Cardiac muscle cell (in vitro differentiated cells and primary cell): Measurements from ENCODE around the gene ACY1. TPM values are rescaled to one million over a fixed set of nuclear protein-coding genes. Genes with fewer than 3 reads are reported as not detected.

Source experiments
- DNase-seq, 2 donors: peaks; one replicate each; pipeline versions ENCODE4 v3.0.0 to v3.0.0-alpha.2; 2010 to 2017; ENCODE audit warnings: low read depth in 1 of 2, low spot score in 1 of 2
- H3K27ac ChIP-seq: fragments of 200-600 bp; sonication (generic); 2 replicates; pipeline ENCODE4 v1.5.1; 2016
- H3K27me3 ChIP-seq: fragments of 200-600 bp; sonication (generic); 2 replicates; pipeline ENCODE4 v1.6.0; 2016; ENCODE audit warnings: control low read depth
- H3K36me3 ChIP-seq: fragments of 200-600 bp; sonication (generic); 2 replicates; pipeline ENCODE4 v1.5.1; 2016; ENCODE audit warnings: control low read depth
- H3K4me1 ChIP-seq: fragments of 200-600 bp; sonication (generic); 2 replicates; pipeline ENCODE4 v1.8.1; 2017; ENCODE audit warnings: low read depth, mild to moderate bottlenecking, mixed run types
- H3K4me3 ChIP-seq: fragments of 200-600 bp; sonication (generic); 2 replicates; pipeline ENCODE4 v1.5.1; 2016; ENCODE audit warnings: mild to moderate bottlenecking
- H3K9me3 ChIP-seq: fragments of 200-600 bp; sonication (generic); 2 replicates; pipeline ENCODE4 v1.5.1; 2017; ENCODE audit warnings: low read depth, mild to moderate bottlenecking, control low read depth
- CTCF ChIP-seq: IDR thresholded peaks from 2 replicates; pipeline ENCODE4 v1.5.1; 2012; ENCODE audit warnings: low read depth, mild to moderate bottlenecking, low read length
- polyA plus RNA-seq: library from polyadenylated mRNA; unstranded; fragments of >200 nt; fragmentation: Nextera tagmentation; extraction: Ambion mirVana; gene quantifications from 2 replicates; pipeline ENCODE4 v1.2.1, GENCODE V29; 2016
- total RNA-seq: library from RNA; depleted of rRNA; stranded (reverse); fragments of >200 nt; gene quantifications from 2 replicates; pipeline ENCODE4 v1.2.3, GENCODE V29; 2016

Gene ACY1
- total and polyA plus RNA-seq, 2 experiments from 2014 or later = 87.7 to 125 TPM

- DNase-seq = no peak
- Histone ChIP-seq H3K27ac (no peak overlapping the region), H3K36me3 (no peaks in the 10 kb centered on the region), H3K4me3 (no peak overlapping the region), H3K4me1 (peaks cover 31% of the 10 kb centered on the region), H3K9me3 (no peaks in the 10 kb centered on the region), H3K27me3 (no peaks in the 10 kb centered on the region)
- TF ChIP-seq CTCF = no peak
These were observed 51.3 kb downstream of the ACY1 start for GRCh38 chr3:52034651-52035050.

GRCh38 chr3:52036222-52036694 is 52.9 kb downstream of the ACY1 start:
- no peak for DNase-seq
- Histone ChIP-seq H3K27ac (no peak overlapping the region), H3K36me3 (no peaks in the 10 kb centered on the region), H3K27me3 (no peaks in the 10 kb centered on the region), H3K4me1 (peaks cover 21% of the 10 kb centered on the region), H3K9me3 (no peaks in the 10 kb centered on the region), H3K4me3 (no peak overlapping the region)
- no peak for TF ChIP-seq CTCF

- Histone ChIP-seq H3K4me1 (peaks cover 19% of the 10 kb centered on the region), H3K9me3 (no peaks in the 10 kb centered on the region), H3K27ac (no peak overlapping the region), H3K36me3 (no peaks in the 10 kb centered on the region), H3K27me3 (no peaks in the 10 kb centered on the region), H3K4me3 (no peak overlapping the region)
- no peak for TF ChIP-seq CTCF
- DNase-seq = peak in 1 of 2 donors; percentile 58
These were observed 53.5 kb downstream of the ACY1 start for GRCh38 chr3:52036829-52037228.

GRCh38 chr3:52037291-52037690 is 54.0 kb downstream of the ACY1 start:
- Histone ChIP-seq H3K9me3 (no peaks in the 10 kb centered on the region), H3K27me3 (no peaks in the 10 kb centered on the region), H3K27ac (no peak overlapping the region), H3K4me1 (peaks cover 19% of the 10 kb centered on the region), H3K36me3 (no peaks in the 10 kb centered on the region), H3K4me3 (no peak overlapping the region)
- no peak for TF ChIP-seq CTCF
- DNase-seq = no peak

GRCh38 chr3:52038227-52038626 is 54.9 kb downstream of the ACY1 start:
- no peaks in the 10 kb centered on the region for H3K27me3 ChIP-seq
- no peak for TF ChIP-seq CTCF
- H3K36me3 ChIP-seq = no peaks in the 10 kb centered on the region
- no peaks in the 10 kb centered on the region for H3K9me3 ChIP-seq
- no peak for DNase-seq
- H3K4me1 ChIP-seq = peaks cover 12% of the 10 kb centered on the region
- no peak overlapping the region for H3K27ac ChIP-seq
- H3K4me3 ChIP-seq = no peak overlapping the region

Other genes with a start within 250 kb of the ACY1 start
- gene IQCF6, start 204.3 kb upstream of the ACY1 start, total RNA-seq = not detected in 2 replicates
- not detected in 2 replicates for gene IQCF6, start 204.3 kb upstream of the ACY1 start, polyA plus RNA-seq
- gene IQCF2, start 121.9 kb upstream of the ACY1 start, total RNA-seq = not detected in 2 replicates
- not detected in 2 replicates for gene IQCF2, start 121.9 kb upstream of the ACY1 start, polyA plus RNA-seq
- not detected in 2 replicates for gene IQCF5, start 107.9 kb upstream of the ACY1 start, total RNA-seq
- gene IQCF5, start 107.9 kb upstream of the ACY1 start, polyA plus RNA-seq = 0.99 TPM in 1 of 2 replicates, not detected in the other
- not detected in 2 replicates for gene IQCF1, start 80.2 kb upstream of the ACY1 start, total RNA-seq
- not detected in 2 replicates for gene IQCF1, start 80.2 kb upstream of the ACY1 start, polyA plus RNA-seq
- gene RRP9, start 41.6 kb upstream of the ACY1 start, total RNA-seq = 22.3 and 22.4 TPM in 2 replicates
- gene RRP9, start 41.6 kb upstream of the ACY1 start, polyA plus RNA-seq = 32.8 and 38.2 TPM in 2 replicates
- gene PARP3, start 41.2 kb upstream of the ACY1 start, total RNA-seq = 17.3 and 19.2 TPM in 2 replicates
- 23.7 and 26.6 TPM in 2 replicates for gene PARP3, start 41.2 kb upstream of the ACY1 start, polyA plus RNA-seq
- 0.42 and 1.1 TPM in 2 replicates for gene GPR62, start 28.2 kb upstream of the ACY1 start, total RNA-seq
- gene GPR62, start 28.2 kb upstream of the ACY1 start, polyA plus RNA-seq = 0.94 and 2.2 TPM in 2 replicates
- 151 and 226 TPM in 2 replicates for gene PCBP4, start 16.1 kb upstream of the ACY1 start, total RNA-seq
- gene PCBP4, start 16.1 kb upstream of the ACY1 start, polyA plus RNA-seq = 114 and 122 TPM in 2 replicates
- gene ABHD14B, start 9.5 kb upstream of the ACY1 start, total RNA-seq = 19.8 and 27.8 TPM in 2 replicates
- gene ABHD14B, start 9.5 kb upstream of the ACY1 start, polyA plus RNA-seq = 23.3 and 29.9 TPM in 2 replicates
- gene ABHD14A, start 8.5 kb upstream of the ACY1 start, total RNA-seq = 56.5 and 105 TPM in 2 replicates
- 95.9 and 104 TPM in 2 replicates for gene ABHD14A, start 8.5 kb upstream of the ACY1 start, polyA plus RNA-seq
- 1,533 and 1,673 TPM in 2 replicates for gene RPL29, start 12.4 kb downstream of the ACY1 start, total RNA-seq
- 844 and 941 TPM in 2 replicates for gene RPL29, start 12.4 kb downstream of the ACY1 start, polyA plus RNA-seq
- 32.2 and 39.5 TPM in 2 replicates for gene DUSP7, start 73.0 kb downstream of the ACY1 start, total RNA-seq
- 7.1 and 13.1 TPM in 2 replicates for gene DUSP7, start 73.0 kb downstream of the ACY1 start, polyA plus RNA-seq
- gene POC1A, start 170.9 kb downstream of the ACY1 start, total RNA-seq = 6.0 and 12.4 TPM in 2 replicates
- gene POC1A, start 170.9 kb downstream of the ACY1 start, polyA plus RNA-seq = 10.6 and 24.0 TPM in 2 replicates
- 68.7 and 80.2 TPM in 2 replicates for gene ALAS1, start 214.6 kb downstream of the ACY1 start, total RNA-seq
- gene ALAS1, start 214.6 kb downstream of the ACY1 start, polyA plus RNA-seq = 76.5 and 88.7 TPM in 2 replicates
- 0.15 TPM in 1 of 2 replicates, not detected in the other for gene TLR9, start 242.1 kb downstream of the ACY1 start, total RNA-seq
- 0.51 TPM in 1 of 2 replicates, not detected in the other for gene TLR9, start 242.1 kb downstream of the ACY1 start, polyA plus RNA-seq